Neural cell (in vitro differentiated cells): Measurements from ENCODE around the gene IMPG1. TPM values are rescaled to one million over a fixed set of nuclear protein-coding genes. Genes with fewer than 3 reads are reported as not detected.

ENCODE experiments used
- H2AFZ ChIP-seq: fragments of 200-600, 300-800 bp; sonication (generic), shearing (Covaris generic); 2 replicates; pipeline ENCODE4 v1.6.0; 2014; ENCODE audit warnings: low read depth, mild to moderate bottlenecking, antibody characterized with exemption, low read length, moderate library complexity
- H3F3A ChIP-seq: fragments of 200-600 bp; shearing (Covaris generic); 2 replicates; pipeline ENCODE4 v1.6.1; 2016; ENCODE audit warnings: mild to moderate bottlenecking, moderate library complexity, mixed read lengths, antibody characterized with exemption, low read length; ENCODE audit not compliant: insufficient read depth, poor library complexity, severe bottlenecking
- H3K27ac ChIP-seq: fragments of 200-600, 300-800 bp; sonication (generic), shearing (Covaris generic); 2 replicates; pipeline ENCODE4 v1.5.1; 2014; ENCODE audit warnings: mild to moderate bottlenecking, low read length, moderate library complexity
- H3K27me3 ChIP-seq: fragments of 300-800, 200-600 bp; sonication (generic), shearing (Covaris generic); 2 replicates; pipeline ENCODE4 v1.6.0; 2014; ENCODE audit warnings: mild to moderate bottlenecking, low read depth, low read length, moderate library complexity; ENCODE audit not compliant: insufficient read depth
- H3K36me3 ChIP-seq: fragments of 300-800, 200-600 bp; sonication (generic), shearing (Covaris generic); 2 replicates; pipeline ENCODE4 v1.5.1; 2014; ENCODE audit warnings: mild to moderate bottlenecking, antibody characterized with exemption, low read length, moderate library complexity; ENCODE audit not compliant: insufficient read depth
- H3K4me2 ChIP-seq: fragments of 300-800, 200-600 bp; sonication (generic), shearing (Covaris generic); 2 replicates; pipeline ENCODE4 v1.6.0; 2014; ENCODE audit warnings: mild to moderate bottlenecking, low read length
- H3K4me3 ChIP-seq: fragments of 300-800, 200-600 bp; sonication (generic), shearing (Covaris generic); 2 replicates; pipeline ENCODE4 v1.5.1; 2014; ENCODE audit warnings: mild to moderate bottlenecking, low read length, moderate library complexity
- H3K79me2 ChIP-seq: fragments of 200-600 bp; shearing (Covaris generic); replicated peaks from 2 replicates; pipeline ENCODE4 v1.6.0; 2014; ENCODE audit warnings: mild to moderate bottlenecking, low read length, moderate library complexity; ENCODE audit not compliant: insufficient read depth
- H3K9ac ChIP-seq: fragments of 300-800, 200-600 bp; sonication (generic), shearing (Covaris generic); 2 replicates; pipeline ENCODE4 v1.6.1; 2016; ENCODE audit warnings: mild to moderate bottlenecking, low read length, mixed read lengths
- H3K9me2 ChIP-seq: fragments of 200-600 bp; shearing (Covaris generic); 2 replicates; pipeline ENCODE4 v1.6.1; 2016; ENCODE audit warnings: mild to moderate bottlenecking, low read length, mixed read lengths; ENCODE audit not compliant: insufficient read depth
- H3K9me3 ChIP-seq: fragments of 200-600, 300-800 bp; sonication (generic), shearing (Covaris generic); 2 replicates; pipeline ENCODE4 v1.6.1; 2016; ENCODE audit warnings: mild to moderate bottlenecking, mixed run types, low read length, moderate library complexity, mixed read lengths
- H4K20me1 ChIP-seq: fragments of 200-600 bp; shearing (Covaris generic); 2 replicates; pipeline ENCODE4 v1.6.1; 2016; ENCODE audit warnings: mild to moderate bottlenecking, mixed run types; ENCODE audit not compliant: insufficient read depth
- EP300 ChIP-seq: fragments of 450-650 bp; conservative IDR thresholded peaks from 2 replicates; pipeline ENCODE4 v1.6.1; 2014; ENCODE audit warnings: antibody characterized with exemption, mild to moderate bottlenecking, moderate library complexity; ENCODE audit not compliant: poor library complexity, severe bottlenecking
- EZH2 ChIP-seq: fragments of 200-600, 300-800 bp; shearing (Covaris generic), sonication (generic); IDR thresholded peaks from 2 replicates; pipeline ENCODE4 v1.6.1; 2014; ENCODE audit warnings: antibody characterized with exemption, low read length, borderline replicate concordance, mild to moderate bottlenecking; ENCODE audit not compliant: insufficient read depth, poor library complexity, severe bottlenecking
- MXI1 ChIP-seq: fragments of 450-650 bp; conservative IDR thresholded peaks from 2 replicates; pipeline ENCODE4 v1.6.1; 2014; ENCODE audit warnings: antibody characterized with exemption, mild to moderate bottlenecking; ENCODE audit not compliant: poor library complexity, severe bottlenecking
- POLR2AphosphoS5 ChIP-seq: IDR thresholded peaks from 2 replicates; pipeline ENCODE4 v1.6.1; 2012
- RAD21 ChIP-seq: fragments of 450-650 bp; conservative IDR thresholded peaks from 2 replicates; pipeline ENCODE4 v1.6.1; 2014; ENCODE audit warnings: antibody characterized with exemption, mild to moderate bottlenecking, moderate library complexity
- SMC3 ChIP-seq: fragments of 450-650 bp; conservative IDR thresholded peaks from 2 replicates; pipeline ENCODE4 v1.6.1; 2014; ENCODE audit warnings: antibody characterized with exemption, mild to moderate bottlenecking, moderate library complexity; ENCODE audit not compliant: poor library complexity
- TAF1 ChIP-seq: IDR thresholded peaks from 2 replicates; pipeline ENCODE4 v1.6.1; 2012; ENCODE audit warnings: low read depth
- polyA plus RNA-seq: library from polyadenylated mRNA; depleted of rRNA; stranded (reverse); fragments of >200 nt; gene quantifications from 2 replicates; pipeline ENCODE4 v1.2.3, GENCODE V29; 2014
- TF ChIP-seq, protein P1 (sequence below): IDR thresholded peaks from 2 replicates; pipeline ENCODE4 v1.6.1; 2012; ENCODE audit warnings: borderline replicate concordance
- TF ChIP-seq, protein P2 (sequence below): fragments of 450-650 bp; IDR thresholded peaks from 2 replicates; pipeline ENCODE4 v1.5.1; 2014; ENCODE audit warnings: antibody characterized with exemption, mild to moderate bottlenecking, moderate library complexity; ENCODE audit not compliant: poor library complexity, severe bottlenecking

Gene IMPG1
- polyA plus RNA-seq, 1 donor from 2014 or later: not detected

DNA sequence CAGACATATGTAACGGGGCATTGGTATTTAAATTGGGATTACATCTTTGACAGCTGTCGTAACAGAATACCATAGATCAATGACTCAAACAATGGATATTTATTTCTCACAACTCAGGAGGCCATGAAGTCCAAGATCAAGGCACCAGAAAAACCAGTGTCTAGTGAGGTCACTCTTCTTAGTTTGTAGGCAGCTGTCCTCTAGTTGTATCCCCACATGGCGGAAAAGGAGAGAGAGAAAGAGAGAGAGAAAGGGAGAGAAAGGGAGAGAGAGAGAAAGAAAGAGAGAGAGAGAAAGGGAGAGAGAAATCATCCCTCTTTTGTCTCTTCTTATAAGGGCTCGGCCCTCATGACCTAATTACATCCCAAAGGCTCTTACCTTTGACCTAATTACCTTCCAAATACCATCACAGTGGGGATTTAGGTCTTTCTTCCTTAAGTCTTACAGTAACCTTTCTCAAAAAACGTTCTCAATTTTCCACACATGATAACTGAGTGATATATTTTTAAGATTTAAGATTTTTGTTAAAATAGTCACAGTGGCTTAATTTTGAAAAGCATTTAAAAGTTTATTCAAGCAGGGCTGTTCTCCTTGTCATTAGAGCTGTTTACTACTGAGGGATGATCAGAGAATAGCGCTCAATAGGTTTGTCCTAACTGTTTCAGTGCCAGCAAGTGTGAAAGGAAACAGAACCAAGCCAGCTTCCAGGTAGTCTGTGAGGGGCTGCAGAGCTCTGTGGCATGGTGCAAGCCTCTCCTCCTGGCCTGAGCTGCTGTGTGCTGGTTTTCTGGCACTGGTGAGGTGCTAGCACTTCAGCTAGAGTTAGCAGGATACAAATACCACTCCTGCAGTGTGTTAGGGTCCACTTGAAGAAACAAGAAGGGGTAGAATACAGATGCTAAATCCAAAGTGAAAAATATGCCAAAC is 79.0 kb downstream of the IMPG1 start:
- Histone ChIP-seq H3K9me3 (no peaks in the 10 kb centered on the region), H3K36me3 (no peaks in the 10 kb centered on the region), H3K9ac (no peak overlapping the region), H3K79me2 (no peaks in the 10 kb centered on the region), H2AFZ (no peak overlapping the region), H3K4me2 (no peak overlapping the region), H3K4me3 (no peak overlapping the region), H4K20me1 (no peaks in the 10 kb centered on the region), H3K27me3 (no peaks in the 10 kb centered on the region), H3F3A (no peaks in the 10 kb centered on the region), H3K27ac (no peak overlapping the region), H3K9me2 (no peaks in the 10 kb centered on the region)
- TF ChIP-seq TAF1: no peak
- no peak for TF ChIP-seq SMC3
- no peak for TF ChIP-seq EP300
- TF ChIP-seq MXI1: no peak
- TF ChIP-seq, protein P1, sequence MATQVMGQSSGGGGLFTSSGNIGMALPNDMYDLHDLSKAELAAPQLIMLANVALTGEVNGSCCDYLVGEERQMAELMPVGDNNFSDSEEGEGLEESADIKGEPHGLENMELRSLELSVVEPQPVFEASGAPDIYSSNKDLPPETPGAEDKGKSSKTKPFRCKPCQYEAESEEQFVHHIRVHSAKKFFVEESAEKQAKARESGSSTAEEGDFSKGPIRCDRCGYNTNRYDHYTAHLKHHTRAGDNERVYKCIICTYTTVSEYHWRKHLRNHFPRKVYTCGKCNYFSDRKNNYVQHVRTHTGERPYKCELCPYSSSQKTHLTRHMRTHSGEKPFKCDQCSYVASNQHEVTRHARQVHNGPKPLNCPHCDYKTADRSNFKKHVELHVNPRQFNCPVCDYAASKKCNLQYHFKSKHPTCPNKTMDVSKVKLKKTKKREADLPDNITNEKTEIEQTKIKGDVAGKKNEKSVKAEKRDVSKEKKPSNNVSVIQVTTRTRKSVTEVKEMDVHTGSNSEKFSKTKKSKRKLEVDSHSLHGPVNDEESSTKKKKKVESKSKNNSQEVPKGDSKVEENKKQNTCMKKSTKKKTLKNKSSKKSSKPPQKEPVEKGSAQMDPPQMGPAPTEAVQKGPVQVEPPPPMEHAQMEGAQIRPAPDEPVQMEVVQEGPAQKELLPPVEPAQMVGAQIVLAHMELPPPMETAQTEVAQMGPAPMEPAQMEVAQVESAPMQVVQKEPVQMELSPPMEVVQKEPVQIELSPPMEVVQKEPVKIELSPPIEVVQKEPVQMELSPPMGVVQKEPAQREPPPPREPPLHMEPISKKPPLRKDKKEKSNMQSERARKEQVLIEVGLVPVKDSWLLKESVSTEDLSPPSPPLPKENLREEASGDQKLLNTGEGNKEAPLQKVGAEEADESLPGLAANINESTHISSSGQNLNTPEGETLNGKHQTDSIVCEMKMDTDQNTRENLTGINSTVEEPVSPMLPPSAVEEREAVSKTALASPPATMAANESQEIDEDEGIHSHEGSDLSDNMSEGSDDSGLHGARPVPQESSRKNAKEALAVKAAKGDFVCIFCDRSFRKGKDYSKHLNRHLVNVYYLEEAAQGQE: no peak
- TF ChIP-seq EZH2: no peak
- no peak for TF ChIP-seq RAD21
- TF ChIP-seq POLR2AphosphoS5: no peak
- TF ChIP-seq, protein P2, sequence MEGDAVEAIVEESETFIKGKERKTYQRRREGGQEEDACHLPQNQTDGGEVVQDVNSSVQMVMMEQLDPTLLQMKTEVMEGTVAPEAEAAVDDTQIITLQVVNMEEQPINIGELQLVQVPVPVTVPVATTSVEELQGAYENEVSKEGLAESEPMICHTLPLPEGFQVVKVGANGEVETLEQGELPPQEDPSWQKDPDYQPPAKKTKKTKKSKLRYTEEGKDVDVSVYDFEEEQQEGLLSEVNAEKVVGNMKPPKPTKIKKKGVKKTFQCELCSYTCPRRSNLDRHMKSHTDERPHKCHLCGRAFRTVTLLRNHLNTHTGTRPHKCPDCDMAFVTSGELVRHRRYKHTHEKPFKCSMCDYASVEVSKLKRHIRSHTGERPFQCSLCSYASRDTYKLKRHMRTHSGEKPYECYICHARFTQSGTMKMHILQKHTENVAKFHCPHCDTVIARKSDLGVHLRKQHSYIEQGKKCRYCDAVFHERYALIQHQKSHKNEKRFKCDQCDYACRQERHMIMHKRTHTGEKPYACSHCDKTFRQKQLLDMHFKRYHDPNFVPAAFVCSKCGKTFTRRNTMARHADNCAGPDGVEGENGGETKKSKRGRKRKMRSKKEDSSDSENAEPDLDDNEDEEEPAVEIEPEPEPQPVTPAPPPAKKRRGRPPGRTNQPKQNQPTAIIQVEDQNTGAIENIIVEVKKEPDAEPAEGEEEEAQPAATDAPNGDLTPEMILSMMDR: no peak

DNA sequence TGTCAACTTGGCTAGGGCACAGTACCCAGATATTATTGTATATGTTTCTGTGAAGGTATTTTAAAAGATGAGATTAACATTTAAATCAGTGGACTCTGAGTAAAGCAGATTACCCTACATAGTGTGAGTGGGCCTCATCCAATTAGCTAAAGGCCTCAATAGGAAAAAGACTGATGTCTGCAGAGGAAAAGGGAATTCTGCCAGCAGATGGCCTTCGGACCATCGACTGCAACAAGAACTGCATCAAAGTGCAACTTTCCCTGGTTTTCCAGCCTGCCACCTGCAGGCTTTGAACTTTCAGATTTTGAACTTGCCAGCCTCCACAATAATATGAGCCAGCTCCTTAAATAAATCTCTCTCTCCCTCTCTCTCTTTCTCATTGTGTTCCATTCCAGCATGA is 80.5 kb downstream of the IMPG1 start:
- H2AFZ ChIP-seq: no peak overlapping the region
- H3K27me3 ChIP-seq: no peaks in the 10 kb centered on the region
- H3K27ac ChIP-seq: no peak overlapping the region
- H3F3A ChIP-seq: no peaks in the 10 kb centered on the region
- H4K20me1 ChIP-seq: no peaks in the 10 kb centered on the region
- no peak overlapping the region for H3K4me3 ChIP-seq
- no peak overlapping the region for H3K4me2 ChIP-seq
- no peak for TF ChIP-seq RAD21
- TF ChIP-seq TAF1: no peak
- TF ChIP-seq MXI1: no peak
- TF ChIP-seq, protein P2: no peak
- TF ChIP-seq EZH2: no peak
- TF ChIP-seq EP300: no peak
- TF ChIP-seq, protein P1: no peak
- TF ChIP-seq POLR2AphosphoS5: no peak
- no peaks in the 10 kb centered on the region for H3K9me2 ChIP-seq
- H3K36me3 ChIP-seq: no peaks in the 10 kb centered on the region
- H3K9me3 ChIP-seq: no peaks in the 10 kb centered on the region
- H3K9ac ChIP-seq: no peak overlapping the region
- H3K79me2 ChIP-seq: no peaks in the 10 kb centered on the region
